Measurements from ENCODE around the gene MAN2A1. TPM values are rescaled to one million over a fixed set of nuclear protein-coding genes. Genes with fewer than 3 reads are reported as not detected.
A peak's percentile ranks its signal among the peaks of the same experiment; 100 is the strongest.

The MAN2A1 gene
- total RNA-seq, 1 experiment from 2014 or later, result 86.6 TPM

DNA sequence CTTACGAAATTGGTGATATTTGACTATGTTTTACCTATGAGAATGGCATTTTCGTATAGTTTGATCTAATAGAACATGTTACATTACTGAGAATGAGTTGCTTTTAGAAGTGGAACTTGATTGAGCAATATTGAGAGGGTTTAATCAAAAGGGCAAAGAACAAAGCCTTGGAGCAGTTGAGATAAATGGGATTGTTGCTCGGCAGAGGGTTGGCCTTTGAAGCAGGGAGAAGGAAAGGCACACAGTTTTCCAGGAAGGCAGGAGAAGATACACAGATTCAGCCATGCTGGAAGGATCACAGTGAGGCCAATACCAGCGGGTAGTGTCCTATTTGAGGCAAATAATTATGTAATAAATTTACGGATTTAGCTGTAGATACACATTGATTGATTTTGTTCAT lies 19.5 kb downstream of the MAN2A1 start:
- Mint-ChIP-seq H3K4me3 (no peak overlapping the region), H3K27me3 (ENCODE audit: low read depth) (no peaks in the 10 kb centered on the region), H3K36me3 (peaks cover 7% of the 10 kb centered on the region; the same call in 1 of the 2 replicates), H3K4me1 (peaks cover 49% of the 10 kb centered on the region), H3K27ac (no peak overlapping the region), H3K9me3 (no peaks in the 10 kb centered on the region)
- DNase-seq (ENCODE audit: low spot score) (no peak), ATAC-seq (no peak)
- TF ChIP-seq, protein P1, sequence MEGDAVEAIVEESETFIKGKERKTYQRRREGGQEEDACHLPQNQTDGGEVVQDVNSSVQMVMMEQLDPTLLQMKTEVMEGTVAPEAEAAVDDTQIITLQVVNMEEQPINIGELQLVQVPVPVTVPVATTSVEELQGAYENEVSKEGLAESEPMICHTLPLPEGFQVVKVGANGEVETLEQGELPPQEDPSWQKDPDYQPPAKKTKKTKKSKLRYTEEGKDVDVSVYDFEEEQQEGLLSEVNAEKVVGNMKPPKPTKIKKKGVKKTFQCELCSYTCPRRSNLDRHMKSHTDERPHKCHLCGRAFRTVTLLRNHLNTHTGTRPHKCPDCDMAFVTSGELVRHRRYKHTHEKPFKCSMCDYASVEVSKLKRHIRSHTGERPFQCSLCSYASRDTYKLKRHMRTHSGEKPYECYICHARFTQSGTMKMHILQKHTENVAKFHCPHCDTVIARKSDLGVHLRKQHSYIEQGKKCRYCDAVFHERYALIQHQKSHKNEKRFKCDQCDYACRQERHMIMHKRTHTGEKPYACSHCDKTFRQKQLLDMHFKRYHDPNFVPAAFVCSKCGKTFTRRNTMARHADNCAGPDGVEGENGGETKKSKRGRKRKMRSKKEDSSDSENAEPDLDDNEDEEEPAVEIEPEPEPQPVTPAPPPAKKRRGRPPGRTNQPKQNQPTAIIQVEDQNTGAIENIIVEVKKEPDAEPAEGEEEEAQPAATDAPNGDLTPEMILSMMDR (IDR thresholded peaks at IDR 0.05), result no peak
- TF ChIP-seq, protein P2, sequence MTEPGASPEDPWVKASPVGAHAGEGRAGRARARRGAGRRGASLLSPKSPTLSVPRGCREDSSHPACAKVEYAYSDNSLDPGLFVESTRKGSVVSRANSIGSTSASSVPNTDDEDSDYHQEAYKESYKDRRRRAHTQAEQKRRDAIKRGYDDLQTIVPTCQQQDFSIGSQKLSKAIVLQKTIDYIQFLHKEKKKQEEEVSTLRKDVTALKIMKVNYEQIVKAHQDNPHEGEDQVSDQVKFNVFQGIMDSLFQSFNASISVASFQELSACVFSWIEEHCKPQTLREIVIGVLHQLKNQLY (CRISPR knock-in tag; IDR thresholded peaks at IDR 0.05), result no peak
- no peak for TF ChIP-seq ZNF263 (CRISPR knock-in tag; IDR thresholded peaks at IDR 0.05; ENCODE audit: low read depth)
- TF ChIP-seq ETV6 (CRISPR knock-in tag; IDR thresholded peaks at IDR 0.05), result no peak
- TF ChIP-seq EMX1 (CRISPR knock-in tag; IDR thresholded peaks at IDR 0.05), result no peak
- TF ChIP-seq NFYB (CRISPR knock-in tag; conservative IDR thresholded peaks at IDR 0.05; ENCODE audit: low read depth), result no peak
- TF ChIP-seq ATF1 (CRISPR knock-in tag; IDR thresholded peaks at IDR 0.05), result no peak
- TF ChIP-seq, protein P3, sequence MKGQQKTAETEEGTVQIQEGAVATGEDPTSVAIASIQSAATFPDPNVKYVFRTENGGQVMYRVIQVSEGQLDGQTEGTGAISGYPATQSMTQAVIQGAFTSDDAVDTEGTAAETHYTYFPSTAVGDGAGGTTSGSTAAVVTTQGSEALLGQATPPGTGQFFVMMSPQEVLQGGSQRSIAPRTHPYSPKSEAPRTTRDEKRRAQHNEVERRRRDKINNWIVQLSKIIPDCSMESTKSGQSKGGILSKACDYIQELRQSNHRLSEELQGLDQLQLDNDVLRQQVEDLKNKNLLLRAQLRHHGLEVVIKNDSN (CRISPR knock-in tag; IDR thresholded peaks at IDR 0.05), result no peak
- no peak for TF ChIP-seq ZNF232 (CRISPR knock-in tag; IDR thresholded peaks at IDR 0.05)
- TF ChIP-seq, protein P4, sequence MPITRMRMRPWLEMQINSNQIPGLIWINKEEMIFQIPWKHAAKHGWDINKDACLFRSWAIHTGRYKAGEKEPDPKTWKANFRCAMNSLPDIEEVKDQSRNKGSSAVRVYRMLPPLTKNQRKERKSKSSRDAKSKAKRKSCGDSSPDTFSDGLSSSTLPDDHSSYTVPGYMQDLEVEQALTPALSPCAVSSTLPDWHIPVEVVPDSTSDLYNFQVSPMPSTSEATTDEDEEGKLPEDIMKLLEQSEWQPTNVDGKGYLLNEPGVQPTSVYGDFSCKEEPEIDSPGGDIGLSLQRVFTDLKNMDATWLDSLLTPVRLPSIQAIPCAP (CRISPR knock-in tag; IDR thresholded peaks at IDR 0.05), result no peak
- TF ChIP-seq, protein P5, sequence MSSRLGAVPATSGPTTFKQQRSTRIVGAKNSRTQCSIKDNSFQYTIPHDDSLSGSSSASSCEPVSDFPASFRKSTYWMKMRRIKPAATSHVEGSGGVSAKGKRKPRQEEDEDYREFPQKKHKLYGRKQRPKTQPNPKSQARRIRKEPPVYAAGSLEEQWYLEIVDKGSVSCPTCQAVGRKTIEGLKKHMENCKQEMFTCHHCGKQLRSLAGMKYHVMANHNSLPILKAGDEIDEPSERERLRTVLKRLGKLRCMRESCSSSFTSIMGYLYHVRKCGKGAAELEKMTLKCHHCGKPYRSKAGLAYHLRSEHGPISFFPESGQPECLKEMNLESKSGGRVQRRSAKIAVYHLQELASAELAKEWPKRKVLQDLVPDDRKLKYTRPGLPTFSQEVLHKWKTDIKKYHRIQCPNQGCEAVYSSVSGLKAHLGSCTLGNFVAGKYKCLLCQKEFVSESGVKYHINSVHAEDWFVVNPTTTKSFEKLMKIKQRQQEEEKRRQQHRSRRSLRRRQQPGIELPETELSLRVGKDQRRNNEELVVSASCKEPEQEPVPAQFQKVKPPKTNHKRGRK (CRISPR knock-in tag; IDR thresholded peaks at IDR 0.05; ENCODE audit: borderline replicate concordance), result no peak
- no peak for TF ChIP-seq MXD4 (CRISPR knock-in tag; IDR thresholded peaks at IDR 0.05; ENCODE audit: borderline replicate concordance)
- TF ChIP-seq, protein P6, sequence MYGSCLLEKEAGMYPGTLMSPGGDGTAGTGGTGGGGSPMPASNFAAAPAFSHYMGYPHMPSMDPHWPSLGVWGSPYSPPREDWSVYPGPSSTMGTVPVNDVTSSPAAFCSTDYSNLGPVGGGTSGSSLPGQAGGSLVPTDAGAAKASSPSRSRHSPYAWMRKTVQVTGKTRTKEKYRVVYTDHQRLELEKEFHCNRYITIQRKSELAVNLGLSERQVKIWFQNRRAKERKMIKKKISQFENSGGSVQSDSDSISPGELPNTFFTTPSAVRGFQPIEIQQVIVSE (CRISPR knock-in tag; IDR thresholded peaks at IDR 0.05; ENCODE audit: borderline replicate concordance), result no peak
- TF ChIP-seq, protein P7, sequence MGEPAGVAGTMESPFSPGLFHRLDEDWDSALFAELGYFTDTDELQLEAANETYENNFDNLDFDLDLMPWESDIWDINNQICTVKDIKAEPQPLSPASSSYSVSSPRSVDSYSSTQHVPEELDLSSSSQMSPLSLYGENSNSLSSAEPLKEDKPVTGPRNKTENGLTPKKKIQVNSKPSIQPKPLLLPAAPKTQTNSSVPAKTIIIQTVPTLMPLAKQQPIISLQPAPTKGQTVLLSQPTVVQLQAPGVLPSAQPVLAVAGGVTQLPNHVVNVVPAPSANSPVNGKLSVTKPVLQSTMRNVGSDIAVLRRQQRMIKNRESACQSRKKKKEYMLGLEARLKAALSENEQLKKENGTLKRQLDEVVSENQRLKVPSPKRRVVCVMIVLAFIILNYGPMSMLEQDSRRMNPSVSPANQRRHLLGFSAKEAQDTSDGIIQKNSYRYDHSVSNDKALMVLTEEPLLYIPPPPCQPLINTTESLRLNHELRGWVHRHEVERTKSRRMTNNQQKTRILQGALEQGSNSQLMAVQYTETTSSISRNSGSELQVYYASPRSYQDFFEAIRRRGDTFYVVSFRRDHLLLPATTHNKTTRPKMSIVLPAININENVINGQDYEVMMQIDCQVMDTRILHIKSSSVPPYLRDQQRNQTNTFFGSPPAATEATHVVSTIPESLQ (CRISPR knock-in tag; IDR thresholded peaks at IDR 0.05), result no peak
- ChIA-PET CTCF (no interaction called here), POLR2A (no interaction called here)

DNA sequence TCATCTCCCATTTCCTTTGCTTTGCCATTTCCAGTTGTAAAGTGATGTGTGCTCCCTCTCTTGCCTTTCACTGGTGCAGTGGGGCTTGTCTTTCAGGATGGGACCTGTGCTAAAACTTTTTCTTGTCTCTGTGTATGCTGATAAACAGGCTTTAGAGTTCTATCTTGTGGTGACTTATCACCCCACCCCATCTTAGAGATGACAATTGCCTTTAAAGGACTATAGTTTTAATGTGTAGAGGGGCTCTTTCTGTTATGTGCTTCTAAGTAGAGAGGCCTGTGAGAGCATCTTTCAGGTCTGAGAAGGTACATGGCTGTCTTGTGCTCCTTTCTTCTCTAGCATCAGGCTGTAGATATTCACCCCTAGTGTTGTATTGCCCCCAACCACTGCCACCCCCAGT lies 21.9 kb downstream of the MAN2A1 start:
- DNase-seq (ENCODE audit: low spot score), result no peak
- Mint-ChIP-seq H3K27ac (0 out of 2 replicates have a peak overlapping the region, but pooled peaks have one; percentile 12), H3K4me3 (no peak overlapping the region), H3K27me3 (ENCODE audit: low read depth) (no peaks in the 10 kb centered on the region), H3K4me1 (peaks cover 51% of the 10 kb centered on the region), H3K9me3 (no peaks in the 10 kb centered on the region), H3K36me3 (peaks cover 11% of the 10 kb centered on the region)
- TF ChIP-seq NFYB (CRISPR knock-in tag; conservative IDR thresholded peaks at IDR 0.05; ENCODE audit: low read depth) (no peak), GTF2I (CRISPR knock-in tag; conservative IDR thresholded peaks at IDR 0.05) (no peak), ZNF671 (CRISPR knock-in tag; IDR thresholded peaks at IDR 0.05) (no peak)
- TF ChIP-seq, protein P7 (CRISPR knock-in tag; IDR thresholded peaks at IDR 0.05), result no peak
- TF ChIP-seq, protein P5 (CRISPR knock-in tag; IDR thresholded peaks at IDR 0.05; ENCODE audit: borderline replicate concordance), result no peak
- no peak for ATAC-seq
- POLR2A ChIA-PET, result no interaction called here
- CTCF ChIA-PET, result no interaction called here

Measured in WTC11 (cell line).